ENCODE data around the gene ADTRP.

DNA sequence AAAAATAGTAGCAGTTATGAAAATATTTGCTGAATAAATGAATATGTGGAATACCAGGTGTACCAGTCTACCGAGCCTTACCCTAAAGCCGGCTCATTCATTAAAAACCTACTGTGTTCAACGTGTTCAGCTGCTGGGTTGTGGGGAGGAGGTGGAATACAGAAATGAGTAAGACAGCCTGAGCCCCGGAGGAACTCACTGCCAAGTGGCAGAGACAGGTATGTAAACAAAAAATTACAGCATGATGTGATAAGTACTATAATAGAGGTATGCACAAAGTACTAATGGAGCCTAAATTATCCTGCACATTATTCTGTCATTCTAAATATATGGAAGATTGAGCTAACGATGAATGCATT, 6.8 kb upstream of the ADTRP start:
- TF ChIP-seq, protein P1, sequence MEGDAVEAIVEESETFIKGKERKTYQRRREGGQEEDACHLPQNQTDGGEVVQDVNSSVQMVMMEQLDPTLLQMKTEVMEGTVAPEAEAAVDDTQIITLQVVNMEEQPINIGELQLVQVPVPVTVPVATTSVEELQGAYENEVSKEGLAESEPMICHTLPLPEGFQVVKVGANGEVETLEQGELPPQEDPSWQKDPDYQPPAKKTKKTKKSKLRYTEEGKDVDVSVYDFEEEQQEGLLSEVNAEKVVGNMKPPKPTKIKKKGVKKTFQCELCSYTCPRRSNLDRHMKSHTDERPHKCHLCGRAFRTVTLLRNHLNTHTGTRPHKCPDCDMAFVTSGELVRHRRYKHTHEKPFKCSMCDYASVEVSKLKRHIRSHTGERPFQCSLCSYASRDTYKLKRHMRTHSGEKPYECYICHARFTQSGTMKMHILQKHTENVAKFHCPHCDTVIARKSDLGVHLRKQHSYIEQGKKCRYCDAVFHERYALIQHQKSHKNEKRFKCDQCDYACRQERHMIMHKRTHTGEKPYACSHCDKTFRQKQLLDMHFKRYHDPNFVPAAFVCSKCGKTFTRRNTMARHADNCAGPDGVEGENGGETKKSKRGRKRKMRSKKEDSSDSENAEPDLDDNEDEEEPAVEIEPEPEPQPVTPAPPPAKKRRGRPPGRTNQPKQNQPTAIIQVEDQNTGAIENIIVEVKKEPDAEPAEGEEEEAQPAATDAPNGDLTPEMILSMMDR (conservative IDR thresholded peaks at IDR 0.05 in 1 of 2, IDR thresholded peaks at IDR 0.05 in 1 of 2; ENCODE audit: low read depth in 1 of 2, low read length in 2 of 2), result no peak
- no peak for TF ChIP-seq EZH2 (IDR thresholded peaks at IDR 0.05; ENCODE audit: low read length, missing control alignments)
